Thyroid gland (tissue), 4 donors: Measurements from ENCODE around the gene MYOM3.

Experiments
- POLR2A ChIP-seq, 2 donors: fragments of 450-650 bp; IDR thresholded peaks; one replicate each; pipeline ENCODE4 v1.6.1; 2017; ENCODE audit warnings: antibody characterized with exemption in 2 of 2, mild to moderate bottlenecking in 2 of 2, moderate library complexity in 1 of 2
- TF ChIP-seq, protein P1 (sequence below), 6 experiments: fragments of 200-600 bp in 3 of 6; fragments of 450-650 bp in 3 of 6; sonication (generic) in 3 of 6; IDR thresholded peaks; one replicate each; pipeline ENCODE4 v1.5.1; 2016 to 2019; ENCODE audit warnings: antibody characterized with exemption in 6 of 6, mild to moderate bottlenecking in 2 of 6, inconsistent platforms in 1 of 6, moderate library complexity in 1 of 6

DNA sequence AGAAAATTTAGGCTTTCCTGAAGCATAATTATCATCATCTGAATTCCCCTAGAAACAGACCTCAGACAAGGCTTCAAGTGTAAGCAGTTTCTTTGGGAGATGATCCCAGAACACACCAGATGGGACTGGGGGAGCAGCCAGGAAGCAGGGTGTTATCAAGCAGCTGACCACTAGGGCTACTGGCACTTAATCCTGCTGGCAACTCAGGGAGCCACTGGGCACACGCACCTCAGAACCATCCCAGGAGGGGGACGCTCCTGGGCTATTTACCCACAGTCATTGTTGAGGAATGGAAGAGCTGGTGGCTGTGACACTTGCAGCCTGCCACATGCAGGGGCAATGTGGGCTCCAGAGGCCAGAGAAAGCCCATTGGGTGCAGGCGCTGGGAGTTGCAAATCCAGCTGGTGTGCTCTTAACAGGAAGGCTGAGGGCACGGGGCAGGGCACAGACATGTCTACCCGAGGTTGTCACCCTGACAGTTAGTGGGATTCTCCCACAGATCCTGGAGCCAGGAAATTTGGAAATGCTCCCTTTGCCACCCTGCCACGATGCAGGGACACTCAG lies 46.1 kb upstream of the MYOM3 start:
- TF ChIP-seq, protein P1, sequence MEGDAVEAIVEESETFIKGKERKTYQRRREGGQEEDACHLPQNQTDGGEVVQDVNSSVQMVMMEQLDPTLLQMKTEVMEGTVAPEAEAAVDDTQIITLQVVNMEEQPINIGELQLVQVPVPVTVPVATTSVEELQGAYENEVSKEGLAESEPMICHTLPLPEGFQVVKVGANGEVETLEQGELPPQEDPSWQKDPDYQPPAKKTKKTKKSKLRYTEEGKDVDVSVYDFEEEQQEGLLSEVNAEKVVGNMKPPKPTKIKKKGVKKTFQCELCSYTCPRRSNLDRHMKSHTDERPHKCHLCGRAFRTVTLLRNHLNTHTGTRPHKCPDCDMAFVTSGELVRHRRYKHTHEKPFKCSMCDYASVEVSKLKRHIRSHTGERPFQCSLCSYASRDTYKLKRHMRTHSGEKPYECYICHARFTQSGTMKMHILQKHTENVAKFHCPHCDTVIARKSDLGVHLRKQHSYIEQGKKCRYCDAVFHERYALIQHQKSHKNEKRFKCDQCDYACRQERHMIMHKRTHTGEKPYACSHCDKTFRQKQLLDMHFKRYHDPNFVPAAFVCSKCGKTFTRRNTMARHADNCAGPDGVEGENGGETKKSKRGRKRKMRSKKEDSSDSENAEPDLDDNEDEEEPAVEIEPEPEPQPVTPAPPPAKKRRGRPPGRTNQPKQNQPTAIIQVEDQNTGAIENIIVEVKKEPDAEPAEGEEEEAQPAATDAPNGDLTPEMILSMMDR (IDR thresholded peaks at IDR 0.05), result no peak
- TF ChIP-seq POLR2A (IDR thresholded peaks at IDR 0.05), result no peak
